ENCODE results near the gene PIGBOS1.

Gene PIGBOS1

GRCh38 chr15:55270291-55270690 is 48.6 kb downstream of the PIGBOS1 start:
- no peak for TF ChIP-seq CTCF (IDR thresholded peaks at IDR 0.05; ENCODE audit: borderline replicate concordance, control extremely low read depth, extremely low read depth, insufficient read depth, missing control alignments)
- in situ Hi-C loops (cut with MboI; ENCODE audit: low sequenced_read_pairs, unreplicated experiment), result loop anchor here (5.0 kb wide), 1 partner anchor 48 kb away; no protein-coding TSS in a partner anchor
- no peak for DNase-seq (ENCODE audit: low spot score)

- in situ Hi-C loops (cut with MboI; ENCODE audit: low sequenced_read_pairs, unreplicated experiment), result no loop called here
- no peak for DNase-seq (ENCODE audit: low spot score)
- no peak for TF ChIP-seq CTCF (IDR thresholded peaks at IDR 0.05; ENCODE audit: borderline replicate concordance, control extremely low read depth, extremely low read depth, insufficient read depth, missing control alignments)
Observed at GRCh38 chr15:55268176-55268695, 50.7 kb downstream of the PIGBOS1 start.

DNA sequence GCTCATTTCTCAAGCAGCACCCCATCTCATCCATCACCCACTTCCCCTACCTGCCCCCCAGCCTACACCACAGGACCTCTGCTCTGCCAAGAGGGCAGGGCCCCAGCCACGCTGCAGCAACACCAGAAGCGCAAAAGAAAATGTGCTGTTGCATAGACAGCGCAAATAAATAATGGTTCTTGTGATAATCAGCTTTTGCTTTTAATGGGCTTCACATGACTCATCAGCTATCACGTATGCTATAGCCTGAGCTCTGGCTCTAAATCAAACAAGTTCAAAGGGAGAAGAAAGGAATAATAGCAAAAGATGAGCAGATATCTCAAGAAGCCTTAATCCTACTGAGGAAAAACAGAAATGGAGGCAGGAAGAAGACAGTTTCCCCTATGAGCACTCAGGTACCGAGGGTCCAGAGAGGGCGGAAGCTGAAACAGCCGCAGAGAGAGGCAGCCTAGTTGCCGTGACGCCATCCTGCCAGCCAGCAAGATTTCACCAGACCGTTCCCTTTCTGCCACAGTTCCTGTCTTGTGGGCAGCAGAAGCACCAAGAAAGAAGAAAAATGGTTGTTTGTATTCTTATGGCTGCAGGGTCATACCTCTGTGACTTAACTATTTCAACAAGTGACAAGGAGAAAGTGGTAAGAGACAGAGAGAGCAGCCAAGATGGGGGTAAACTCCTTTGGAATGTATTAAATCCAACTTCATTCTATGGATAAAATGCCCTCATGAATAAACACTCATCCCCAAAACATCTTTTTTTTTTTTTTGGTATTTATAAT is 51.3 kb downstream of the PIGBOS1 start:
- no peak for DNase-seq (ENCODE audit: low spot score)
- TF ChIP-seq CTCF (IDR thresholded peaks at IDR 0.05; ENCODE audit: borderline replicate concordance, control extremely low read depth, extremely low read depth, insufficient read depth, missing control alignments), result no peak
- in situ Hi-C loops (cut with MboI; ENCODE audit: low sequenced_read_pairs, unreplicated experiment), result no loop called here
